ENCODE results near the gene CNGB1. TPM values are rescaled to one million over a fixed set of nuclear protein-coding genes. Genes with fewer than 3 reads are reported as not detected.
A peak's percentile ranks its signal among the peaks of the same experiment; 100 is the strongest.

Gene CNGB1
- total and polyA plus RNA-seq, 2 of the 13 experiments (the other 11 are each of a cell fraction or from before 2014, with no cell fraction given) = 0.02 to 0.15 TPM

- peak; percentile 83 for TF ChIP-seq SOX13 (IDR thresholded peaks at IDR 0.05)
- peak in 1 of 2 experiments; percentile 96; a peak in 2 of 4 replicates for TF ChIP-seq SOX13 (CRISPR knock-in tag; conservative IDR thresholded peaks at IDR 0.05 in 1 of 2, IDR thresholded peaks at IDR 0.05 in 1 of 2)
- no peak; the same call in 1 of the 2 replicates for TF ChIP-seq ZNF605 (CRISPR knock-in tag; IDR thresholded peaks at IDR 0.05)
- peak; percentile 41; the same call in 1 of the 2 replicates for TF ChIP-seq PHF20 (CRISPR knock-in tag; IDR thresholded peaks at IDR 0.05)
- no peak for TF ChIP-seq ZNF543 (CRISPR knock-in tag; IDR thresholded peaks at IDR 0.05)
- TF ChIP-seq ZNF430 (CRISPR knock-in tag; IDR thresholded peaks at IDR 0.05) = peak; percentile 74
- TF ChIP-seq ZNF441 (CRISPR knock-in tag; IDR thresholded peaks at IDR 0.05; ENCODE audit: borderline replicate concordance) = peak; percentile 76; the same call in 1 of the 2 replicates
- TF ChIP-seq EP300 (IDR thresholded peaks at IDR 0.05; ENCODE audit: low read depth in 2 of 2, low read length in 2 of 2) = peak; percentile 83 to 95
- TF ChIP-seq EP300 (CRISPR knock-in tag; IDR thresholded peaks at IDR 0.05; ENCODE audit: borderline replicate concordance) = peak; percentile 96
- TF ChIP-seq MNT (IDR thresholded peaks at IDR 0.05) = peak; percentile 36; the same call in 1 of the 2 replicates
- TF ChIP-seq HHEX (CRISPR knock-in tag; IDR thresholded peaks at IDR 0.05) = peak; percentile 11; the same call in 1 of the 2 replicates
- peak; percentile 21; the same call in 1 of the 2 replicates for TF ChIP-seq RXRA (CRISPR knock-in tag; IDR thresholded peaks at IDR 0.05)
- no peak; the same call in 1 of the 2 replicates for TF ChIP-seq SNAPC2 (CRISPR knock-in tag; IDR thresholded peaks at IDR 0.05)
- peak; percentile 83 for TF ChIP-seq ZMYM2 (CRISPR knock-in tag; IDR thresholded peaks at IDR 0.05)
- TF ChIP-seq ZFP36 (IDR thresholded peaks at IDR 0.05; ENCODE audit: borderline replicate concordance, low read depth, low read length, partially characterized antibody) = peak; percentile 57
- peak; percentile 67 for TF ChIP-seq ZNF772 (CRISPR knock-in tag; IDR thresholded peaks at IDR 0.05)
- TF ChIP-seq TBL1XR1 (IDR thresholded peaks at IDR 0.05; ENCODE audit: borderline replicate concordance, low read length, partially characterized antibody) = peak; percentile 81
- peak; percentile 32; the same call in 1 of the 2 replicates for TF ChIP-seq ZNF644 (CRISPR knock-in tag; IDR thresholded peaks at IDR 0.05; ENCODE audit: low read depth)
- TF ChIP-seq MED13 (CRISPR knock-in tag; IDR thresholded peaks at IDR 0.05) = peak; percentile 78
- peak; percentile 72 for TF ChIP-seq SIN3A (IDR thresholded peaks at IDR 0.05; ENCODE audit: borderline replicate concordance, low read depth, low read length)
- peak; percentile 99 for TF ChIP-seq CEBPB (IDR thresholded peaks at IDR 0.05; ENCODE audit: borderline replicate concordance, low read depth, low read length)
- TF ChIP-seq REXO4 (CRISPR knock-in tag; IDR thresholded peaks at IDR 0.05; ENCODE audit: borderline replicate concordance) = no peak
- peak; percentile 37 for TF ChIP-seq MED8 (CRISPR knock-in tag; IDR thresholded peaks at IDR 0.05; ENCODE audit: insufficient replicate concordance)
- TF ChIP-seq SOX6 (IDR thresholded peaks at IDR 0.05) = no peak
- peak; percentile 95 for TF ChIP-seq SOX6 (CRISPR knock-in tag; IDR thresholded peaks at IDR 0.05)
- peak; percentile 72 for TF ChIP-seq HBP1 (CRISPR knock-in tag; IDR thresholded peaks at IDR 0.05; ENCODE audit: low read depth)
- peak; percentile 59; the same call in 1 of the 2 replicates for TF ChIP-seq NCOR1 (IDR thresholded peaks at IDR 0.05; ENCODE audit: borderline replicate concordance, low read length)
- TF ChIP-seq HDAC2 (CRISPR knock-in tag; IDR thresholded peaks at IDR 0.05) = peak; percentile 83
- TF ChIP-seq FOXC1 (CRISPR knock-in tag; IDR thresholded peaks at IDR 0.05; ENCODE audit: borderline replicate concordance) = 0 out of 2 replicates have a peak, but pooled peaks have one; percentile 53
- TF ChIP-seq SRF (IDR thresholded peaks at IDR 0.05; ENCODE audit: low read depth, low read length) = peak; percentile 88
Observed at GRCh38 chr16:57893559-57894389, 77.2 kb downstream of the CNGB1 start (continued).

Data from HepG2 (cell line).